Neural cell (in vitro differentiated cells): Measurements from ENCODE around the gene GPSM3. TPM values are rescaled to one million over a fixed set of nuclear protein-coding genes. Genes with fewer than 3 reads are reported as not detected.

ENCODE experiments used
- H2AFZ ChIP-seq: fragments of 200-600, 300-800 bp; sonication (generic), shearing (Covaris generic); 2 replicates; pipeline ENCODE4 v1.6.0; 2014; ENCODE audit warnings: low read depth, mild to moderate bottlenecking, antibody characterized with exemption, low read length, moderate library complexity
- H3F3A ChIP-seq: fragments of 200-600 bp; shearing (Covaris generic); 2 replicates; pipeline ENCODE4 v1.6.1; 2016; ENCODE audit warnings: mild to moderate bottlenecking, moderate library complexity, mixed read lengths, antibody characterized with exemption, low read length; ENCODE audit not compliant: insufficient read depth, poor library complexity, severe bottlenecking
- H3K27ac ChIP-seq: fragments of 200-600, 300-800 bp; sonication (generic), shearing (Covaris generic); 2 replicates; pipeline ENCODE4 v1.5.1; 2014; ENCODE audit warnings: mild to moderate bottlenecking, low read length, moderate library complexity
- H3K27me3 ChIP-seq: fragments of 300-800, 200-600 bp; sonication (generic), shearing (Covaris generic); 2 replicates; pipeline ENCODE4 v1.6.0; 2014; ENCODE audit warnings: mild to moderate bottlenecking, low read depth, low read length, moderate library complexity; ENCODE audit not compliant: insufficient read depth
- H3K36me3 ChIP-seq: fragments of 300-800, 200-600 bp; sonication (generic), shearing (Covaris generic); 2 replicates; pipeline ENCODE4 v1.5.1; 2014; ENCODE audit warnings: mild to moderate bottlenecking, antibody characterized with exemption, low read length, moderate library complexity; ENCODE audit not compliant: insufficient read depth
- H3K4me2 ChIP-seq: fragments of 300-800, 200-600 bp; sonication (generic), shearing (Covaris generic); 2 replicates; pipeline ENCODE4 v1.6.0; 2014; ENCODE audit warnings: mild to moderate bottlenecking, low read length
- H3K4me3 ChIP-seq: fragments of 300-800, 200-600 bp; sonication (generic), shearing (Covaris generic); 2 replicates; pipeline ENCODE4 v1.5.1; 2014; ENCODE audit warnings: mild to moderate bottlenecking, low read length, moderate library complexity
- H3K79me2 ChIP-seq: fragments of 200-600 bp; shearing (Covaris generic); replicated peaks from 2 replicates; pipeline ENCODE4 v1.6.0; 2014; ENCODE audit warnings: mild to moderate bottlenecking, low read length, moderate library complexity; ENCODE audit not compliant: insufficient read depth
- H3K9ac ChIP-seq: fragments of 300-800, 200-600 bp; sonication (generic), shearing (Covaris generic); 2 replicates; pipeline ENCODE4 v1.6.1; 2016; ENCODE audit warnings: mild to moderate bottlenecking, low read length, mixed read lengths
- H3K9me2 ChIP-seq: fragments of 200-600 bp; shearing (Covaris generic); 2 replicates; pipeline ENCODE4 v1.6.1; 2016; ENCODE audit warnings: mild to moderate bottlenecking, low read length, mixed read lengths; ENCODE audit not compliant: insufficient read depth
- H3K9me3 ChIP-seq: fragments of 200-600, 300-800 bp; sonication (generic), shearing (Covaris generic); 2 replicates; pipeline ENCODE4 v1.6.1; 2016; ENCODE audit warnings: mild to moderate bottlenecking, mixed run types, low read length, moderate library complexity, mixed read lengths
- H4K20me1 ChIP-seq: fragments of 200-600 bp; shearing (Covaris generic); 2 replicates; pipeline ENCODE4 v1.6.1; 2016; ENCODE audit warnings: mild to moderate bottlenecking, mixed run types; ENCODE audit not compliant: insufficient read depth
- EP300 ChIP-seq: fragments of 450-650 bp; conservative IDR thresholded peaks from 2 replicates; pipeline ENCODE4 v1.6.1; 2014; ENCODE audit warnings: antibody characterized with exemption, mild to moderate bottlenecking, moderate library complexity; ENCODE audit not compliant: poor library complexity, severe bottlenecking
- EZH2 ChIP-seq: fragments of 200-600, 300-800 bp; shearing (Covaris generic), sonication (generic); IDR thresholded peaks from 2 replicates; pipeline ENCODE4 v1.6.1; 2014; ENCODE audit warnings: antibody characterized with exemption, low read length, borderline replicate concordance, mild to moderate bottlenecking; ENCODE audit not compliant: insufficient read depth, poor library complexity, severe bottlenecking
- MXI1 ChIP-seq: fragments of 450-650 bp; conservative IDR thresholded peaks from 2 replicates; pipeline ENCODE4 v1.6.1; 2014; ENCODE audit warnings: antibody characterized with exemption, mild to moderate bottlenecking; ENCODE audit not compliant: poor library complexity, severe bottlenecking
- POLR2AphosphoS5 ChIP-seq: IDR thresholded peaks from 2 replicates; pipeline ENCODE4 v1.6.1; 2012
- RAD21 ChIP-seq: fragments of 450-650 bp; conservative IDR thresholded peaks from 2 replicates; pipeline ENCODE4 v1.6.1; 2014; ENCODE audit warnings: antibody characterized with exemption, mild to moderate bottlenecking, moderate library complexity
- SMC3 ChIP-seq: fragments of 450-650 bp; conservative IDR thresholded peaks from 2 replicates; pipeline ENCODE4 v1.6.1; 2014; ENCODE audit warnings: antibody characterized with exemption, mild to moderate bottlenecking, moderate library complexity; ENCODE audit not compliant: poor library complexity
- TAF1 ChIP-seq: IDR thresholded peaks from 2 replicates; pipeline ENCODE4 v1.6.1; 2012; ENCODE audit warnings: low read depth
- polyA plus RNA-seq: library from polyadenylated mRNA; depleted of rRNA; stranded (reverse); fragments of >200 nt; gene quantifications from 2 replicates; pipeline ENCODE4 v1.2.3, GENCODE V29; 2014
- TF ChIP-seq, protein P1 (sequence below): IDR thresholded peaks from 2 replicates; pipeline ENCODE4 v1.6.1; 2012; ENCODE audit warnings: borderline replicate concordance
- TF ChIP-seq, protein P2 (sequence below): fragments of 450-650 bp; IDR thresholded peaks from 2 replicates; pipeline ENCODE4 v1.5.1; 2014; ENCODE audit warnings: antibody characterized with exemption, mild to moderate bottlenecking, moderate library complexity; ENCODE audit not compliant: poor library complexity, severe bottlenecking

GPSM3 gene
- polyA plus RNA-seq, 1 donor from 2014 or later = 1.2 TPM

DNA sequence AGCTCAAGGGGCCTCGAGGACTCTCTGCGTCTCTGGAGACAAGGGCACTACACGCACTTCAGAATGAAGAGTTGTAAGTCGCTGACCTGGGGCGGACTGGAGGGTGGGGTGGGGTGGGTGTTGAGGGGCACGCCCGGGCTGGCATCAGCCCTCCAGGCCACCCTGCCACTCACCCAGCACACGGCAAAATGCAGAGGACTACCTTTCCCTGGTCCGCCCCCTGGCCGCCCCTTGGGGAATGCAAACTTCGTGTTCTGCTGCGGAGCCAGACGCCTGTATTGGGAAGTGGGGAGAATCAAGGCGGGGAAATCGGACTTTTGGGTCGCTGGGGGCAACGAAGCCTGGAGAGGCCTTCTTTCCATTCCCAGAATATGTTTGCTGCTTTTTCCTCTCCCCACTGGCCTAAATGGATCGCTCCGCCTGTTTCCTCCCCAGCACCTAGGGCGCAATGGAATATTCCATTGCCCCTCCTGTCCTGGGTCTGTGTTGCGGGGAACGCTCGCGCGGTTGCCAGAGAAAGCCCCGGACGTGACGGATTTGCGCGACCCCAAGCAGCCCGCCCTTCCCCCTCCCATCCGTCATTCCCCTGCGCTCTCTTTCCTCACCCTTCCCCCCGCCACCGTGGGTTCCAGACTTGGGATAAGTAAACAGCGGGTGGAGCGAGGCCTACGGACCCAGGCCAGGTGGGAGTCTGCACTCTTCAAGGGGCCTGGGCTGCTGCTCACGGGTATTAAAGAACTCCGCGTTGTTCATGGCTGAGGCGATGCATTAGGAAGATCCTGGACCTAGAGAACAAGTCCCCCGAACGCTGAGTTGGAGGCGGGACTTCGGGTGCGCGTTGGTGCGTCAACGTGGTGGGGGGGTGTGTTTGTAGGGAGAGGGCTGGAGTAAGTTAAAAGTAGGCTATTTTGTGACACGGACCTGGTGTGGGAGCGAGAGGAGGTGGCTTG lies 38.6 kb downstream of the GPSM3 start, which contains the start of gene PPT2:
TSS of gene PPT2 (plus strand) at position 578 of the 950 bp plus-strand sequence. CDS start 454 bp downstream, outside the sequence.
- H2AFZ ChIP-seq = peak within 1 kb of the TSS; percentile 75
- H3K9ac ChIP-seq = peak within 1 kb of the TSS; percentile 86
- H3K4me2 ChIP-seq = peak within 1 kb of the TSS; percentile 88
- H3F3A ChIP-seq = no peaks in the 10 kb centered on the region
- H3K79me2 ChIP-seq = peaks cover 9% of the 10 kb centered on the region
- no peaks in the 10 kb centered on the region for H4K20me1 ChIP-seq
- no peak for TF ChIP-seq TAF1
- peak; percentile 89 for TF ChIP-seq EP300
- TF ChIP-seq POLR2AphosphoS5 = peak; percentile 89
- no peak for TF ChIP-seq EZH2
- TF ChIP-seq, protein P1, sequence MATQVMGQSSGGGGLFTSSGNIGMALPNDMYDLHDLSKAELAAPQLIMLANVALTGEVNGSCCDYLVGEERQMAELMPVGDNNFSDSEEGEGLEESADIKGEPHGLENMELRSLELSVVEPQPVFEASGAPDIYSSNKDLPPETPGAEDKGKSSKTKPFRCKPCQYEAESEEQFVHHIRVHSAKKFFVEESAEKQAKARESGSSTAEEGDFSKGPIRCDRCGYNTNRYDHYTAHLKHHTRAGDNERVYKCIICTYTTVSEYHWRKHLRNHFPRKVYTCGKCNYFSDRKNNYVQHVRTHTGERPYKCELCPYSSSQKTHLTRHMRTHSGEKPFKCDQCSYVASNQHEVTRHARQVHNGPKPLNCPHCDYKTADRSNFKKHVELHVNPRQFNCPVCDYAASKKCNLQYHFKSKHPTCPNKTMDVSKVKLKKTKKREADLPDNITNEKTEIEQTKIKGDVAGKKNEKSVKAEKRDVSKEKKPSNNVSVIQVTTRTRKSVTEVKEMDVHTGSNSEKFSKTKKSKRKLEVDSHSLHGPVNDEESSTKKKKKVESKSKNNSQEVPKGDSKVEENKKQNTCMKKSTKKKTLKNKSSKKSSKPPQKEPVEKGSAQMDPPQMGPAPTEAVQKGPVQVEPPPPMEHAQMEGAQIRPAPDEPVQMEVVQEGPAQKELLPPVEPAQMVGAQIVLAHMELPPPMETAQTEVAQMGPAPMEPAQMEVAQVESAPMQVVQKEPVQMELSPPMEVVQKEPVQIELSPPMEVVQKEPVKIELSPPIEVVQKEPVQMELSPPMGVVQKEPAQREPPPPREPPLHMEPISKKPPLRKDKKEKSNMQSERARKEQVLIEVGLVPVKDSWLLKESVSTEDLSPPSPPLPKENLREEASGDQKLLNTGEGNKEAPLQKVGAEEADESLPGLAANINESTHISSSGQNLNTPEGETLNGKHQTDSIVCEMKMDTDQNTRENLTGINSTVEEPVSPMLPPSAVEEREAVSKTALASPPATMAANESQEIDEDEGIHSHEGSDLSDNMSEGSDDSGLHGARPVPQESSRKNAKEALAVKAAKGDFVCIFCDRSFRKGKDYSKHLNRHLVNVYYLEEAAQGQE = peak; percentile 86
- TF ChIP-seq, protein P2, sequence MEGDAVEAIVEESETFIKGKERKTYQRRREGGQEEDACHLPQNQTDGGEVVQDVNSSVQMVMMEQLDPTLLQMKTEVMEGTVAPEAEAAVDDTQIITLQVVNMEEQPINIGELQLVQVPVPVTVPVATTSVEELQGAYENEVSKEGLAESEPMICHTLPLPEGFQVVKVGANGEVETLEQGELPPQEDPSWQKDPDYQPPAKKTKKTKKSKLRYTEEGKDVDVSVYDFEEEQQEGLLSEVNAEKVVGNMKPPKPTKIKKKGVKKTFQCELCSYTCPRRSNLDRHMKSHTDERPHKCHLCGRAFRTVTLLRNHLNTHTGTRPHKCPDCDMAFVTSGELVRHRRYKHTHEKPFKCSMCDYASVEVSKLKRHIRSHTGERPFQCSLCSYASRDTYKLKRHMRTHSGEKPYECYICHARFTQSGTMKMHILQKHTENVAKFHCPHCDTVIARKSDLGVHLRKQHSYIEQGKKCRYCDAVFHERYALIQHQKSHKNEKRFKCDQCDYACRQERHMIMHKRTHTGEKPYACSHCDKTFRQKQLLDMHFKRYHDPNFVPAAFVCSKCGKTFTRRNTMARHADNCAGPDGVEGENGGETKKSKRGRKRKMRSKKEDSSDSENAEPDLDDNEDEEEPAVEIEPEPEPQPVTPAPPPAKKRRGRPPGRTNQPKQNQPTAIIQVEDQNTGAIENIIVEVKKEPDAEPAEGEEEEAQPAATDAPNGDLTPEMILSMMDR = peak; percentile 42
- peak; percentile 30 for TF ChIP-seq RAD21
- TF ChIP-seq SMC3 = no peak
- TF ChIP-seq MXI1 = peak; percentile 94
- peaks cover 36% of the 10 kb centered on the region for H3K27me3 ChIP-seq
- H3K9me3 ChIP-seq = no peaks in the 10 kb centered on the region
- H3K9me2 ChIP-seq = no peaks in the 10 kb centered on the region
- peak within 1 kb of the TSS; percentile 79 for H3K4me3 ChIP-seq
- no peaks in the 10 kb centered on the region for H3K36me3 ChIP-seq
- peak within 1 kb of the TSS; percentile 93 for H3K27ac ChIP-seq

DNA sequence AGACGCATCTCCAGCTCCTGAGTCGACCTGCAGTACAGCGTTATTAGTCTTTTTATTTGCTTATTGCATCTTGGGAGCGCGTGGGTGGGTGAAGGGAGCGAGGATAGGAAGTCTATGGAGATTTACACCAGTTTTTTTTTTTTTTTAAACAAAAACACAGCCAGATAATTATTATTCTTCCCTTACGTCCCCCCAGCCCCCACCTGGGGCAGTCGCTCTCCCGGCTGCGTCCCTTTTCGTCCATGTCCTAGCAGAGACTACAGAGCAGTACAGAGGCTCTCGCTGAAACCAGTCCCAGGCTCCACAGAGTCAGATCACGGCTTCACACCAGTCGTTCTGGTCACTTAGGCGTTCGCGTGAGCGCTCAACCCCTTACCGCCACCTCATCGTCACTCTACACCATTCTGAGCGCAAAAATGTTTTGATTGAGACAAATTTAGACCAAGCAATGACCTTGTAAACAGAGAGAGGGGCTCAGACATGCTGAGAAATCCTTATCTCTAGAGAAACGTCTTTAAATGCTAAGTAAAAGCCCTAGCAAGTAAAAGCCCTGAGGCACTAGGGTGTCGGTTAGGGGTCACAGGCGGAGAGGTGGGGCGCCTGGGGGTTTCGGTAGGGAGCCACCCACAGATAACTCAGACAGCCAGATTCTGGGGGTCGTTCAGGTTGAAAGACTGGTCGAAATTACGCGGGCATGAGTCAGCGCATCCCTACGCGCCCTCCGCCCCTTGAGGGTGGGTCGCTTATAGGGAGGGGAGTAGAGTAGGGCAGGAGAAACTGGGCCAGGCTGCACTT lies 39.5 kb downstream of the GPSM3 start:
- Histone ChIP-seq H3K27ac (peak overlapping the region; percentile 93), H3K9me3 (no peaks in the 10 kb centered on the region), H3K9ac (peak overlapping the region; percentile 86), H3K4me2 (peak overlapping the region; percentile 88), H3K27me3 (peaks cover 44% of the 10 kb centered on the region), H3K9me2 (no peaks in the 10 kb centered on the region), H2AFZ (peak overlapping the region; percentile 75), H3K36me3 (no peaks in the 10 kb centered on the region), H3K79me2 (peaks cover 9% of the 10 kb centered on the region), H3F3A (no peaks in the 10 kb centered on the region), H4K20me1 (no peaks in the 10 kb centered on the region), H3K4me3 (peak overlapping the region; percentile 79)
- no peak for TF ChIP-seq RAD21
- TF ChIP-seq, protein P2 = no peak
- no peak for TF ChIP-seq EZH2
